Cardiac fibroblast (primary cell): ENCODE measurements around the gene MACO1.

ENCODE experiments used
- DNase-seq, 2 donors: peaks; one replicate each; pipeline versions ENCODE4 v3.0.0 to v3.0.0-alpha.2; 2010; ENCODE audit warnings: low read depth in 2 of 2
- H3K4me3 ChIP-seq, 2 donors: replicated peaks in 1 of 2; 1 replicate in 1 of 2; 2 replicates in 1 of 2; pipeline ENCODE4 v1.5.1; 2011; ENCODE audit warnings: low read depth in 2 of 2, low read length in 2 of 2, mild to moderate bottlenecking in 2 of 2, moderate library complexity in 1 of 2
- CTCF ChIP-seq: IDR thresholded peaks from one replicate; pipeline ENCODE4 v1.5.1; 2011; ENCODE audit warnings: low read depth, mild to moderate bottlenecking, low read length, inconsistent platforms

Gene MACO1

GRCh38 chr1:25526753-25527152 is 96.1 kb downstream of the MACO1 start:
- no peak for TF ChIP-seq CTCF
- H3K4me3 ChIP-seq, result no peak overlapping the region
- DNase-seq, result no peak

- no peak overlapping the region for H3K4me3 ChIP-seq
- no peak for DNase-seq
- TF ChIP-seq CTCF, result no peak
These were observed 96.6 kb downstream of the MACO1 start for GRCh38 chr1:25527226-25527846.

- H3K4me3 ChIP-seq, result no peak overlapping the region
- no peak for DNase-seq
- TF ChIP-seq CTCF, result no peak
These were observed 97.4 kb downstream of the MACO1 start for GRCh38 chr1:25527946-25528595.

GRCh38 chr1:25528881-25529517 is 98.3 kb downstream of the MACO1 start:
- no peak for TF ChIP-seq CTCF
- DNase-seq, result no peak
- H3K4me3 ChIP-seq, result no peak overlapping the region

- H3K4me3 ChIP-seq, result no peak overlapping the region
- no peak for DNase-seq
- TF ChIP-seq CTCF, result no peak
These were observed 99.0 kb downstream of the MACO1 start for GRCh38 chr1:25529518-25530185.

- TF ChIP-seq CTCF, result no peak
- no peak overlapping the region for H3K4me3 ChIP-seq
- no peak for DNase-seq
These were observed 99.7 kb downstream of the MACO1 start for GRCh38 chr1:25530186-25531081.
